Epidermal melanocyte (primary cell): ENCODE results near the gene DISC1.
"Not testable (repeated sequence)": the region's sequence is repeated elsewhere in the genome, so short reads cannot be mapped to it uniquely, and the experiment has no call there.

Experiments
- DNase-seq: peaks from one replicate; pipeline ENCODE4 v3.0.0; 2011; ENCODE audit warnings: low spot score; ENCODE audit not compliant: insufficient read length

DISC1 gene

DNA sequence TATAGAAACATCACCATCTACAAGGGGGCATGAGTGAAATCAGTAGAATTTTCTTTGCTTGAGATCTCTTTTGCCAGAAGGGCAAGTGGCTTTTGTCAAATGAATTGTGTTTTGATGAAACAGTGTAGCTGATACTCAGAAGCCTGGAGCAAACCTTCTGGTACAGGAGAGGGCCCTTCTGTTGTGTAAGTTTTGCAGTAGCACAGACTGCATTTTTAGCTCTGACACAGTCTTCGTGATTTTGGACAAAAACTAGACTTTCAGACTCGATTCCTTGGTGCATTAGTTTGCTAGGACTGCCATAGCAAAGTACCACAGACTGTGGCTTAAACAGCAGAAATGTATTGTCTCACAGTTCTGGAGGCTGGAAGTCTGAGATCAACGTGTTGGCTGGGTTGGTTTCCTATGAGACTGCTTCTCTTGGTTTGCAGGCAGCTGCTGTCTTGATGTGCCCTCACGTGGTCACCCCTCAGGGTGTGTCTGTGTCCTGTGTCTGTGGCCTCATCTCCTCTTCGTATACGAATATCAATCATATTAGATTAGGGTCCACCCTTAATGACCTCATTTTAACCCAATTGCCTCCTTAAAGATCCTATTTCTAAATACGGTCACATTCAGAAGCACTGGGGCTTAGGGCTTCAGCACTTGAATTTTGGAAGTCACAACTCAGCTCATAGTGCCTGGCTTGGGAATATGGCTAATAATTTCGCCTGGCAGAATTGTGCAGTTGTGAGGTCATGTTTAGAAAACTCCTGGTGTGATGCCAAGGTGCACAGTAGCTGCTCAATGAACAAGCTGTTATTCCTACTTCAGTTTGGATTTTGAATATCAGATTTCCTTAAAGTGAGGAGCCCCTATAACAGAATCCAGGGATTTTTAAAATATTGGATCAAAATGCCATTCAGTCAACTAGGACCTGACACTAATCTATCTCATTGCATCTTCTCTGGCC is 21.2 kb upstream of the DISC1 start:
- DNase-seq: no peak

DNA sequence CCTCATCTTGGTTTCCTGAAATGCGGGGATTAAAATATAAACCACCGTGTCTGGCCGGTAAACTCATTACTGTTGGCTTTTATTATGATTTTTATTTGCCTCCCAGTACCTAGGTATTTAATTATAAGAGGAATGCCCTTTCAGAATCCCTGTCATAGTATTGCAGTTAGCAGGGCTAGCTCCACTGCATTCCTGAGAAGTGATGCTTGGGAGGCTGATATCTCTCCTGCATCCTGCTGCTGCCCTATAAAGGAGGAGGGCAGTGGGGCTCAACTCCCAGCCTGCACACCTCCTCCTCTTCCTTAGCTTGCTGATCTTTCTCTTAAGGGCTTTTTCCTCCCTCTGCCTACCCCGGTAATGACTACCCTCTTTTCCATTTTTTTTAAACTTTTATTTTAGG is 19.9 kb upstream of the DISC1 start:
- DNase-seq: no peak

DNA sequence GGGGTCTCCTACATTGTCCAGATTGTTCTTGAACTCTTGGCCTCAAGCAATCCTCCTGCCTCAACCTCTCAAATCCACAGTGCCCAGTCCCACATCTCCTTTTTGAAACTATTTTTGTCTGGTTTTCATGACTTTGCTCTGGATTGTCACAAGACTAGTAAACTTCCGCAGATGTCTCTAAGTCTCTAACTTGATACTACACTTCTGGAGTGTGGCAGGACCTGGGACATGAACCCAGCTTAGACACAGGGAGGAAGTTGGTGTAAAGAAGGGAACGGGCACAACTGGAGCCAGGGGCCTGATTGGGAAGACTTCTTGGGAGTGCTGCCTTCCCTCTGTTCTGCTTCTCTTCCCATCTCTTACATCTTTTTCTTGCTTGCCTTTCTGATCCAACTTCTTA is 16.2 kb upstream of the DISC1 start:
- no peak for DNase-seq

- no peak for DNase-seq
These were observed 15.5 kb upstream of the DISC1 start for GRCh38 chr1:231611111-231611510.

- no peak for DNase-seq
These were observed 14.7 kb upstream of the DISC1 start for GRCh38 chr1:231611851-231612250.

DNA sequence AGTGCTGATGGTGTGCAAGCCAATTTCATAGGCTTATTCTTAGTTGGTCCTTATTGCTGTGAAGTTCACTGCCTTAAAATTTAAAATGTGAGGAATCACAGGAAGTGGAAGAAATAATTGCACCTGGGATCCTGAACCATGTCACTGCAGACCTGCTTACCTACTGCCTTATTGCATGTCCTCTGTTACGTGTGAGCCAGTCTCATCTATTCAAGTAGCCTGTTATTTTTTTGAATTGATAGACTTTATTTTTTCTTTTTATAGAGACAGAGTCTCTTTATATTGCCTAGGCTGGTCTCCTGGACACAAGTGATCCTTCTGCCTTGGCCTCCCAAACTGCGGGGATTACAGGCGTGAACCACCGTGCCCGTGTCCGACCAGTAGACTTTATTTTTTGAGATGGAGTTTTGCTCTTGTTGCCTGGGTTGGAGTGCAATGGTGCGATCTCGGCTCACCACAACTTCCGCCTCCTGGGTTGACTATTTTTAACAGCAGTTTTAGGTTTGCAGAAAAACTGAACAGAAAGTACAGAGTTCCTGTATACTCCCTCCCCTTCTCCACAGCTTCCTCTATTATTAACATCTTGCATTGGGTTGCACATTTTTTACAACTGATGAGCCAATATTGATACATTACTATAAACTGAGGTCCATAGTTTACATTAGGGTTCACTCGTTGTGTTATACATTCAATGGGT is 14.0 kb upstream of the DISC1 start:
- DNase-seq: no peak

DNA sequence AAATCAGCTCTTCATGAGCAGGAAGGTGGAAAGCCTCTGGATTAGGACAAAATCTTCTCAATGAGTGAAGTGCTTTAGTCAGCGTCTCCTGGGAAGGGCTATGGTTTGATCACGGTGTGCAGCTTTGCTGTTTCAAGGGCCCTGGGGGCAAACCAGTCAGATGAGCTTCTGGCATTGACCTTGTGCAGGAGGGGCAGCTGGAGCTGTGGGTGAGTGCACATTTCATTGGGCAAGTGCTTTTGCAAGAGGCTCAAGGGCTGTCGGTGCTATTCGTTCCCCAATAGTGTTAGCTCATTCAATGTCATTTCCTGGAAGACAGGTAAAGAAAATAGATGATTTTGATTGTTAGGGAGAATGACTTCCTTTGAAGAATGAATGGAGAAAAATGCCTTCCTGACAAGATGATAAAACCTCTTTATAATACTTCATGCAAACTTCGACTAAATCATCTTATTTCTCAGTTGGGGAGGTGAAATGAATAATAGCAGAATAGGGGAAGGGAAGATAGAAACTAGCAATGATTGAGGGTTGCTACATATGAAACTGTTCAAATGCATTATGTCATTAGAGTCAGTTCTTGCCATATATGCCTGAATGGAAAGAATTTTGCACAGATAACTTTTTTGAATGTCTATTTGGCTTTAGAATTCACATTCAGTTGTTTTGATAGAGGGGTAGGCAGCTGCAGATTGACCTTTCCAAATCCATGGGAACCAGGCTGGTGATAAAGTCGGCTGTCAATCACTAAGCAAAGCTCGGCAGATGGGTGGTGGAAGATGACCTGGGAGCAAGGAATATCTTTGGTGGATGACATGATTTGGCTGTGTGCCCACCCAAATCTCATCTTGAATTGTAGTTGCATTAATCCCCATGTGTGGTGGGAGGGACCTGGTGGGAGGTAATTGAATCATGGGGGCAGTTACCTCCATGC is 12.9 kb upstream of the DISC1 start:
- DNase-seq: no peak

DNA sequence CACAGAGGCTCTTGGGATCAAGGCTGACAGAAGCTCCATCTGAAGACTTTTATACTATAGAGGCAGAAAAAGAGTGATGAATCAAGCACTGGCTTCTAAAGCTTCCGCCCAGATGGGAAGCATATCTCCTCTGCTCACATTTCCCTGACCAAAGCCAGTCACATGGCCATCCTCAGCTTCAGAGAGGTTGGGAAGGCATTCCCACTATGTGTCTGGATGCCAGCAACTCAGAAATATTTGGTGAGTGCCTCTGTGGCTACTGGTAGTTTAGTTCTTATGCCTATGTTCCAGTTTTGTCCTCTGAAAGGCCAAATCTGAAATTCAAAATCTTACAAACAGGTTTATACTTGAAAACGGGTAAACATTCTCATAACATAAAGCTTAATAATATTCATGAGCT is 9.9 kb upstream of the DISC1 start:
- no peak for DNase-seq

GRCh38 chr1:231618609-231619256 is 7.9 kb upstream of the DISC1 start:
- no peak for DNase-seq

DNA sequence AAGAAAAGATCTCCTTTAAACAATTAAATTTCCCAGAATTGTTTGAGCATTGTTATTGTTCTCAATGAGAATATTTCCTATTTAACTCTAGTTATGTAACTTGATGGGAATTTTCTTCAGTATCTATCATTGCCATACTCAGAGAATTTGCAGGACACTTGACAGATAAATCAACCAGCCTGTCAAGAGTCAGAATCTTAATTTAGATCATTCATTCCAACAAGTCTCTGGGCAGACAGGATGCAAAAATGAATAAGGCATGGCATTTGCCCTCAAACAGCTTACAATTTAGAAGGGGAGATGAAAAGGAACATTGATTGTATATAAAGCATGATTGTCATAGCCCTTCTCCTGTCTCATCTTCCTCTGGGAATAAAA is 7.3 kb upstream of the DISC1 start:
- no peak for DNase-seq

- DNase-seq: not testable (repeated sequence)
These were observed 1.5 kb upstream of the DISC1 start for GRCh38 chr1:231625042-231625441.

- no peak for DNase-seq
These were observed 535 bp upstream of the DISC1 start for GRCh38 chr1:231625975-231626534.

- DNase-seq: peak; percentile 56
These were observed 493 bp downstream of the DISC1 start for GRCh38 chr1:231626951-231627614.

DNA sequence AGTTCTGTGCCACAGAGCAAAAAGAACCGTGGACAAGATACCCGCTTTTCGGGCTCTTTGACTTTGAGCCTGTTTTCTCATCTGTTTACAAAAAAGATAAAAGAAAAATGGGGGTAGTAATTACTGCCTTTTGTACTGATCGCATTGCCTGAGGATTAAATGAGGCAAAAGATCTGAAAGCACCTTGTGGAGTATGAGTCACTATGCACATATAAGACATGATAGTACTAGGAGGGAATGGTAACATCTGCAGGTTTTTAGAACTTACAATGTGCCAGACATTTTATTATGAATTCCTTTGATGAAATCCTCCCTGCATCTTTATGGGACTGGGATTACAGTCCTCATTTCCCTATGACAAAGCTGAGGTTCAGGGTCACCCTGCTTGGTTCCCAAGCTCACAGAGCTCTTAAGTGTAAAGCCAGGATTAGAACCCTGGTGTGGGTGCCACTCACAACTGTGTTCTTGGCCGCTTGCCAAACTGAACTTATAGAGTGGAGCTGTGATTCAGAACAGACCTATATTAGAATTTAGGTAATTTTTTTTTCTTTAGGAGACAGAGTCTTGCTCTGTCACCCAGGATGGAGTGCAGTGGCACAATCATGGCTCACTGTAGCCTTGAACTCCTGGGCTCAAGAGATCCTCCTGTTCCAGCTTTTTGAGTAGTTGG is 1.8 kb downstream of the DISC1 start:
- DNase-seq: no peak

DNA sequence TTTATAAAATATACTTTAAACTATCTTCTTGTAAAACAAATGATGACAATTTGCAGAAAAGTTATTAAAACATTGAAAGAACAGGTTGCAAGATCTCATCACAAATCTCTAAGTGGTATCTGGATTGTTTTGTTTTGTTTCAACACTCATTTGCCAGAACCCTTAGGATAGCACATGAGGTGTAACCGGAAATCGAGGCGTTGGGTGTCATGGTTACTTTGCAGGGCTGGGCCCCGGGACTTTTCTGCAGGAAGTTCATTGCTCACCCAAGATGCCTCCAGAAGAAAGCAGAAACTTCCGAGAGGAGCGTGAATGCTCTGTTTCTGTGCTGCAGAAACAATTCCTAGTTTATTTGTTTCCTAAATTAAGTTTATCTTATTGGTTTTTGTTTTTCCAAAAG is 2.5 kb downstream of the DISC1 start:
- DNase-seq: no peak

- peak; percentile 58 for DNase-seq
These were observed 4.1 kb downstream of the DISC1 start for GRCh38 chr1:231630558-231631205.

GRCh38 chr1:231631717-231632116 is 5.1 kb downstream of the DISC1 start:
- no peak for DNase-seq

DNA sequence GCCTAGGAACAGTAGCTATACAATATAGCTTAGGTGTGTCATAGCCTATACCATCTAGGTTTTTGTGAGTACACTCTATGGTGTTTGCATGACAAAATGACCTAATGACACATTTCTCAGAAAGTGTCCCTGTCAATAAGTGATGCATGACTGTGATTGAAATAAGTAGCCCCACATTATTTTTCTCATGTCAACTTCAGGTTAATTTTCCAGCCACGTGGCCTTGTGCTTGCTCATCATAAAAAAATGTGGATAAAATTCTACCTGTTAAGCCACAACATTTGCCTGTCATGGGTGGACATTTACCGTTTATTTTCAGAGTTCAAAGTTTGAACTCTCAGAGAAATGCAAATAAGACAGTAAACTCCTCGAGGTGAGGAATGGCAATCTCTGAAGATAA is 5.5 kb downstream of the DISC1 start:
- no peak for DNase-seq

DNA sequence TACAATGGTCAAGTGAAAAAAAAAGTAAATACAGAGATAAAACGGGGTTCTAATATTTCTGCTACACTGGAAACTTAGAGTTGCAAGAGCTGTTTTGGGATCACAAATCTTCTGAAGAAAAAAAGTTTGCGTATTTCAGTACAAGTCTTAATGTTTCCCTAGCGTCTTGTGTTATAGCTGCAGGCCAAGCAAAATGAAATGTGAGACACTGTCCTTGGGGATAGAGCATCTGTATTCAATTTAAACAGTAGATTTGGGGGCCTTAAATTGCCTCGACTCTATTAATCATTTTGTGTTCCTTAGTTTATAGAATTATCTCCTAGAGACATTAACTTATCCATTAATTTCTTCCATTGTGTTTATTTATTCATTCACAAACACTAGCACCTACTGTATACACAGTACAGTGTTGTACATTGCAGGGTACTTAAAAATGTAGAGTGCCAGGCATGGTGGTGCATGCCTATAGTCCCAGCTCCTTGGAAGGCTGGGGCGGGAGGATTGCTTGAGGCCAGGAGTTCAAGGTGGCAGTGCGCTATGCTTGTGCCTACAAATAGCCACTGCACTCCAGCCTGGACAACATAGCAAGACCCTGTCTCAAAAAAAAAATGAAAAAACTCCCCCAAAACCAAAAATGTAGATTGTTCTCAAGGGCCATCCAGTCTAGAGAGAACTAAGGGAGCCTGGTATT is 7.9 kb downstream of the DISC1 start:
- no peak for DNase-seq
